Psoas muscle (tissue), 8 donors: ENCODE data around the gene SRPRA. TPM values are rescaled to one million over a fixed set of nuclear protein-coding genes. Genes with fewer than 3 reads are reported as not detected.

ENCODE experiments used
- ATAC-seq, 4 donors: fragments of 200-7000 bp; cut with Tn5 transposase; one replicate each; pipeline ENCODE4 v1.9.1; 2020; ENCODE audit warnings: moderate library complexity in 3 of 4, mild to moderate bottlenecking in 2 of 4
- DNase-seq, 2 donors: peaks; one replicate each; pipeline ENCODE4 v3.0.0-alpha.2; 2020
- H3K27ac ChIP-seq: fragments of 200-600 bp; one replicate; pipeline ENCODE4 v1.8.0; 2022
- H3K27me3 ChIP-seq, 3 donors: fragments of 200-600 bp in 1 of 3; one replicate each; pipeline versions ENCODE4 v1.6.1 to v1.8.0; 2013 to 2022; ENCODE audit warnings: low read length in 2 of 3, mild to moderate bottlenecking in 2 of 3, moderate library complexity in 1 of 3; ENCODE audit not compliant: insufficient read depth in 3 of 3
- H3K36me3 ChIP-seq, 2 donors: fragments of 200-600 bp in 1 of 2; one replicate each; pipeline versions ENCODE4 v1.6.1 to v1.8.0; 2013 to 2022; ENCODE audit warnings: low read depth in 1 of 2, mild to moderate bottlenecking in 1 of 2, moderate library complexity in 1 of 2; ENCODE audit not compliant: insufficient read depth in 1 of 2
- H3K4me1 ChIP-seq: fragments of 200-600 bp; one replicate; pipeline ENCODE4 v1.8.0; 2022
- H3K4me3 ChIP-seq: fragments of 200-600 bp; one replicate; pipeline ENCODE4 v1.8.0; 2022; ENCODE audit warnings: mild to moderate bottlenecking
- H3K9me3 ChIP-seq: fragments of 200-600 bp; one replicate; pipeline ENCODE4 v1.8.0; 2022
- WGBS, 3 donors: extraction: QIAGEN DNeasy Blood & Tissue Kit; methylation state at CpG; one replicate each; pipeline versions ENCODE4 v1.1.6 to v1.1.7; 2013; 5-methylcytosine and 5-hydroxymethylcytosine counted together
- intact Hi-C, 2 donors: fragments of 100-400 bp; cut with DNase I; formaldehyde crosslinking; loops; one replicate each; pipeline versions ENCODE4 v1.11.0 to v1.14.2; 2022
- polyA plus RNA-seq, 3 donors: library from polyadenylated mRNA; stranded (reverse); fragments of 200-250 nt; gene quantifications; one replicate each; pipeline ENCODE4 v1.2.3, GENCODE V29; 2013
- total RNA-seq, 4 donors: library from RNA; stranded (reverse); fragmentation: NEBNext Ultra II Directional in 2 of 4; extraction: Animal tissue kit (Norgen Biotek cat#: 25700) in 2 of 4; gene quantifications; one replicate each; pipeline versions ENCODE4 v1.2.1 to v1.2.4, GENCODE V29; 2021 to 2023
- TF ChIP-seq, protein P1 (sequence below): fragments of 200-600 bp; IDR thresholded peaks from one replicate; pipeline ENCODE4 v1.8.0; 2022; ENCODE audit warnings: antibody characterized with exemption
- donor health status: healthy with polysubstance abuse.
- donor health status: DM: no; HTN: no; CAD: no; lungs with moderate emphysema.
- donor health status: Bipolar disorder and iron deficiency.
- donor health status: healthy.
- donor health status: DM: yes; HTN: yes; CAD: no.
- donor health status: DM: no; HTN: no; CAD: no.
- donor health status: DM: no; HTN: no; CAD: no.
- donor health status: DM: yes; HTN: yes; CAD: no.

Gene SRPRA
- total and polyA plus RNA-seq, 7 donors: 48.7 to 105 (median 74.2) TPM

DNA sequence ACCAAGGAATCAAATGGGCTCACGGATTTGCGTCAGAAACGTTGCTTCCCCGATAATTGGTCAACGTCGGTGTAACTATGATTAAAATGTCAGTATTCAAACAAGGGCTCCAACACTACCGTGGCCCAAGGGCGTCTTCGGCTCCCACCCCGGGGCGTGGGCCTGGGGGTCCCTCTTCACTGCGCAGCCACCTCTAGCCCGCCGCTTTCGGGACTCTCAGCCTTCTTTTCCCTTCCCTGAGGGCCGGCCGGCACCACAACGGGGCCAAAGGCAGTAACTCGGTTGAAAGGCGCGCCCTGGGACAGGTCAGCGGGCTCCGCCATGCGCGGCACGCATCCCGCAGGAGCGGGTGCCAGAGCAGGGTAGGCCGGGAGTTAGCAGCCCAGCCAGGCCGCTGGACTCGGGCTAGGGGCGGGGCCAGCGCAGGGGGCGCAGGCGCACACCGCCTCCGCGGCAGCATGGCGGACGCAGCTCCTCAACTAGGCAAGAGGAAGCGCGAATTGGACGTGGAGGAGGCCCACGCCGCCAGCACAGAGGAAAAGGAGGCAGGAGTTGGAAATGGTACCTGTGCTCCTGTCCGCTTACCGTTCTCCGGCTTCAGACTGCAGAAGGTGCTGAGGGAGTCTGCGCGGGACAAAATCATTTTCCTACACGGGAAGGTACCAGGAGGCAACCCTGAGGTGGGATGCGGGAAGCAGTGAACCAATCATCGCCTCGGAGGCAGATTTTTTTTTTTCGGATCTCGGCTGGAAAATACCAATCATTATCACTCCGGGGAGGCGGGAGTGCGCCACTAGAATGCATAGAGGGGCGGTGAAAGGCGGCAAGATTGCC lies 35.1 kb upstream of the SRPRA start, which contains the start of gene DCPS:
DCPS (plus strand) TSS at position 438 of the 834 bp plus-strand sequence; CDS start at position 459, 21 bp downstream.
- Histone ChIP-seq H3K9me3 (no peaks in the 10 kb centered on the region), H3K4me1 (peaks cover 32% of the 10 kb centered on the region), H3K36me3 (peaks cover 0 to 28% of the 10 kb centered on the region in 2 donors), H3K27ac (peak within 1 kb of the TSS; percentile 86), H3K4me3 (peak within 1 kb of the TSS; percentile 79), H3K27me3 (no peaks in the 10 kb centered on the region)
- peak; percentile 92 to 95 for DNase-seq
- 1% methylated on average over 58 to 61 of the region's 61 CpGs for WGBS, 3 donors
- TF ChIP-seq, protein P1, sequence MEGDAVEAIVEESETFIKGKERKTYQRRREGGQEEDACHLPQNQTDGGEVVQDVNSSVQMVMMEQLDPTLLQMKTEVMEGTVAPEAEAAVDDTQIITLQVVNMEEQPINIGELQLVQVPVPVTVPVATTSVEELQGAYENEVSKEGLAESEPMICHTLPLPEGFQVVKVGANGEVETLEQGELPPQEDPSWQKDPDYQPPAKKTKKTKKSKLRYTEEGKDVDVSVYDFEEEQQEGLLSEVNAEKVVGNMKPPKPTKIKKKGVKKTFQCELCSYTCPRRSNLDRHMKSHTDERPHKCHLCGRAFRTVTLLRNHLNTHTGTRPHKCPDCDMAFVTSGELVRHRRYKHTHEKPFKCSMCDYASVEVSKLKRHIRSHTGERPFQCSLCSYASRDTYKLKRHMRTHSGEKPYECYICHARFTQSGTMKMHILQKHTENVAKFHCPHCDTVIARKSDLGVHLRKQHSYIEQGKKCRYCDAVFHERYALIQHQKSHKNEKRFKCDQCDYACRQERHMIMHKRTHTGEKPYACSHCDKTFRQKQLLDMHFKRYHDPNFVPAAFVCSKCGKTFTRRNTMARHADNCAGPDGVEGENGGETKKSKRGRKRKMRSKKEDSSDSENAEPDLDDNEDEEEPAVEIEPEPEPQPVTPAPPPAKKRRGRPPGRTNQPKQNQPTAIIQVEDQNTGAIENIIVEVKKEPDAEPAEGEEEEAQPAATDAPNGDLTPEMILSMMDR: peak; percentile 3
- intact Hi-C loops: no loop called here
- ATAC-seq: peak; percentile 97 to 98 (median 98)

DNA sequence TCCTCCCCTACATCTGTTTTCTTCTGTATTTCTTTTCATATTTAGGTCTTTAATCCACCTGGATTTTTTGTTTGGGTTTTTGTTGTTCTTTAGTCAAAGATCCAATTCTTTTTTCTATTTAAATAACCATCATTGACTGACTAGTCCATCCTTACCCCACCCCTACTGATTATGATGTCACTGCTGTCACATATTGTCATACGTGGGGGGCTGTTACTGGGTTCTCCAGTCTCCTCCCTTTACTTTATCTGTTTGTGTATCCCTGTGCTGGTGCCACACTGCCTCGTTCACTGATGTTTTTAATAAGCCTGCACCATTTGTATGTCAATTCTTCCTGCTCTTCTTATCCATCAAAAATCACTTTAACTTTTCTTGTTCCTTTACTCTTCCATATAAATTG lies 28.3 kb upstream of the SRPRA start:
- intact Hi-C loops: no loop called here
- WGBS, 3 donors: 52 to 85% (median 67%) methylated on average over 2 of the region's 2 CpGs
- H3K36me3 ChIP-seq: peaks cover 7 to 69% of the 10 kb centered on the region in 2 donors

GRCh38 chr11:126293726-126294125 lies 25.0 kb upstream of the SRPRA start:
- TF ChIP-seq, protein P1: no peak
- no peak overlapping the region for H3K27ac ChIP-seq
- intact Hi-C loops: no loop called here
- ATAC-seq (no peak), DNase-seq (no peak)
- peaks cover 7 to 84% of the 10 kb centered on the region in 2 donors for H3K36me3 ChIP-seq
- H3K4me3 ChIP-seq: no peak overlapping the region
- H3K9me3 ChIP-seq: no peaks in the 10 kb centered on the region
- H3K27me3 ChIP-seq: no peaks in the 10 kb centered on the region
- H3K4me1 ChIP-seq: no peaks in the 10 kb centered on the region
- 81 to 89% (median 83%) methylated on average over 5 of the region's 5 CpGs for WGBS, 3 donors

More for the DNA sequence above, 28.3 kb upstream of the SRPRA start:
- TF ChIP-seq, protein P1: no peak
- DNase-seq (no peak), ATAC-seq (no peak)
- Histone ChIP-seq H3K9me3 (no peaks in the 10 kb centered on the region), H3K4me1 (no peaks in the 10 kb centered on the region), H3K4me3 (no peak overlapping the region), H3K27me3 (no peaks in the 10 kb centered on the region), H3K27ac (no peak overlapping the region)

DNA sequence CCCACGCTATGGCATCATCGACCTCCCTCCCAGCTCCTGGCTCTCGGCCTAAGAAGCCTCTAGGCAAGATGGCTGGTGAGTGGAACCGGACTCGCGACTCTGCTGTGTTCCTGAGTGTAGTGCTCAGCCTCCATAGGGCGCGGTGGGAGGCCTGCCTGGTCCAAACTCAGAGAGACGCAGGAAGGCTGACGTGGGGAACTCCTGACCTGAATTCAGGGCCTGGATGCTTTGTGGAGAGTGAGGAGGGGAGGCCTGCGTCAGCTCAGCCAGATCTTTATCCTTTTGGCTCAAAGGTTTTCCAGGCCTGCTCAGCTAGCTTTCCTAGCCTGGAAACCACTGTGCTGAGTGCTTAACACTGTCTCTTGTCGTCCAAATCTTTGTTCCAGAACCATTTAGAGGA lies 22.2 kb upstream of the SRPRA start:
- Histone ChIP-seq H3K9me3 (no peaks in the 10 kb centered on the region), H3K27ac (no peak overlapping the region), H3K4me3 (no peak overlapping the region), H3K27me3 (no peaks in the 10 kb centered on the region), H3K36me3 (peaks cover 4 to 77% of the 10 kb centered on the region in 2 donors), H3K4me1 (no peaks in the 10 kb centered on the region)
- no peak for ATAC-seq
- no peak for DNase-seq
- intact Hi-C loops: no loop called here
- WGBS, 3 donors: 79 to 82% (median 80%) methylated on average over 12 of the region's 12 CpGs
- TF ChIP-seq, protein P1: no peak
